HG03520 (cell line): Measurements from ENCODE around the gene GALNT2.

Experiments used
- ATAC-seq: cut with Tn5 transposase; IDR thresholded peaks from one replicate; pipeline ENCODE4 v1.9.1; 2021; ENCODE audit warnings: mild to moderate bottlenecking, moderate library complexity; ENCODE audit not compliant: unreplicated experiment

GALNT2 gene

GRCh38 chr1:230066466-230067404, at the start of gene GALNT2:
Gene GALNT2 (plus strand): TSS chr1:230067238. CDS start chr1:230067281, 43 bp downstream.
- peak; percentile 78 for ATAC-seq

GRCh38 chr1:230020451-230020850, 46.6 kb upstream of the GALNT2 start:
- ATAC-seq: no peak

- ATAC-seq: no peak
Observed at GRCh38 chr1:230022666-230023380, 44.2 kb upstream of the GALNT2 start.

- ATAC-seq: no peak
Observed at GRCh38 chr1:230025686-230026085, 41.4 kb upstream of the GALNT2 start.

GRCh38 chr1:230026139-230026538, 40.9 kb upstream of the GALNT2 start:
- ATAC-seq: no peak

GRCh38 chr1:230026572-230026971, 40.5 kb upstream of the GALNT2 start:
- ATAC-seq: no peak

- no peak for ATAC-seq
Observed at GRCh38 chr1:230028602-230029223, 38.3 kb upstream of the GALNT2 start.

GRCh38 chr1:230029244-230029941, 37.6 kb upstream of the GALNT2 start:
- no peak for ATAC-seq

GRCh38 chr1:230030122-230030821, 36.8 kb upstream of the GALNT2 start:
- ATAC-seq: no peak

GRCh38 chr1:230031131-230031530, 35.9 kb upstream of the GALNT2 start:
- no peak for ATAC-seq

- ATAC-seq: no peak
Observed at GRCh38 chr1:230032516-230033281, 34.3 kb upstream of the GALNT2 start.

GRCh38 chr1:230037261-230037660, 29.8 kb upstream of the GALNT2 start:
- ATAC-seq: no peak

GRCh38 chr1:230040440-230040839, 26.6 kb upstream of the GALNT2 start:
- no peak for ATAC-seq

- no peak for ATAC-seq
Observed at GRCh38 chr1:230043081-230043480, 24.0 kb upstream of the GALNT2 start.

GRCh38 chr1:230044729-230045128, 22.3 kb upstream of the GALNT2 start:
- ATAC-seq: no peak

GRCh38 chr1:230047114-230047865, 19.7 kb upstream of the GALNT2 start:
- ATAC-seq: no peak

- no peak for ATAC-seq
Observed at GRCh38 chr1:230048322-230048721, 18.7 kb upstream of the GALNT2 start.

- ATAC-seq: no peak
Observed at GRCh38 chr1:230048922-230049321, 18.1 kb upstream of the GALNT2 start.

GRCh38 chr1:230049731-230050130, 17.3 kb upstream of the GALNT2 start:
- no peak for ATAC-seq
